GM18498 (cell line): ENCODE results near the gene LIX1L.
"Not testable (repeated sequence)": the region's sequence is repeated elsewhere in the genome, so short reads cannot be mapped to it uniquely, and the experiment has no call there.

ENCODE experiments used
- ATAC-seq: cut with Tn5 transposase; IDR thresholded peaks from one replicate; pipeline ENCODE4 v1.9.1; 2021; ENCODE audit warnings: mild to moderate bottlenecking, moderate library complexity; ENCODE audit not compliant: unreplicated experiment

The LIX1L gene

GRCh38 chr1:145937436-145937835 lies 20.4 kb downstream of the LIX1L start:
- ATAC-seq = no peak

- ATAC-seq = no peak
Observed at GRCh38 chr1:145936247-145936646, 21.6 kb downstream of the LIX1L start.

GRCh38 chr1:145935708-145936107 lies 22.1 kb downstream of the LIX1L start:
- no peak for ATAC-seq

GRCh38 chr1:145932522-145933009 lies 25.3 kb downstream of the LIX1L start:
- not testable (repeated sequence) for ATAC-seq

DNA sequence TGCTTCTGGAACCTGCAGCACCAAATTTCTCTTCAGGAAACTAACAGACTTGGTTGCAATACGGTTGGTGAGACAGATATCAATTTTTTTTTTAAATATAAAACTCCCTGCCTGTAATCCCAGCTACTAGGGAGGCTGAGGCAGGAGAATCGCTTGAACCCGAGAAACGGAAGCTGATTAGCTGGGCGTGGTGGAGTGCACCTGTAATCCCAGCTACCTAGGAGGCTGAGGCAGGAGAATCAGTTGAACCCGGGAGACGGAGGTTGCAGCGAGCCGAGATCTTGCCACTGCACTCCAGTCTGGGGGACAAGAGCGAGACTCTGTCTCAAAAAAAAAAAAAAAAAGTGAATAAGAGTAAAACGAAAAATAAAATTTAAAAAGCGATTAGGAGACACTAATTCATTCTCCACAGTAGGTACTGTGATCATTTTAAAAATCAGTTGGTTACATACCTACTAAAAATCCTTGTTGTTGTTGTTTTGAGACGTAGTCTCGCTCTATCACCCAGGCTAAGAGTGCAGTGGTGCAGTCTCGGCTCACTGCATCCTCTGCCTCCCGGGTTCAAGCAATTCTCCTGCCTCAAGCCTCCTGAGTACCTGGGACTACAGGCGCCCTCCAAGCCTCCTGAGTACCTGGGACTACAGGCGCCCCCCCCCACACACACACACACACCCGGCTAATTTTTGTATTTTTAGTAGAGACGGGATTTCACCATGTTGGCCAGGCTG lies 29.7 kb downstream of the LIX1L start:
- ATAC-seq = no peak

DNA sequence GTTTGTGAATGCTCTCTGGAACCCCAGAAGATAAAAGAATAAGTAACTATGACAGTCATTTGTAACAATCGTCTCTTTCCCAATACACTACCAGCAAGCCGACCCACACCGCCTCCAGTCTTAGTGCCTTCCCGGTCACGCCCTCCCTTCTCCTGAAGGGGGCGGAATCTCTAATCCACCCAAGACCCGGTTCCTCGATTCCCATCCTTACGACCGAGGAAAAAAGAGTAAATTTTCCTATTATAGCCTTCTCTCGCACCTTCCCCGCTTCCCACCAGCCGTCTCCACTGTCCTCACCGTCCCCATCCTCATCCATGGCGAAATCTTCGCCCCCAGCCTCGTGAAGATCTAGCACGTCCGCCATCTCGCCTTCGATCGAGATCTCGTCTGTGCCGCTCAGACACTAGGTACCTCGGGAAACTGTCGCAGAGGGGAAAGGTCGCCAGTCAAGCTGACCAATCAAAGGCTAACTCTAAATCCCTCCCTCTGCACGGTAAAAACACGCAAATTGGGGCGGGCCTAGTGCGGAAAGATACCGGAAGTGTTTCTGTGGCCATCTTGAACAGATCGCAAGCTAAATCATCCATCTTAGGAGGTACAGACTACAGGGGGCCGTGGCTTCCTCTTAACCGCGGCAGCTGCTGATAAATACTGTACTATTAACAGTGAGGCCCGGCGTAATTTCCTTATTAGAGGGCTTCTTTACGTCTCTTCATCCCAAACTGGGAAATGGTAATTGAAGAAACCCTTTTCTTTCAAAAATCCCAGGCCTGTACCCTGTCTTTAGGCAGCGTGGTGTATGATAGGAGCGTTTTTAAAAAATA lies 30.5 kb downstream of the LIX1L start, which contains the start of gene RBM8A:
TSS of gene RBM8A (minus strand) at position 422 of the 824 bp plus-strand sequence. CDS start at position 364, 58 bp downstream.
- ATAC-seq = peak; percentile 97

DNA sequence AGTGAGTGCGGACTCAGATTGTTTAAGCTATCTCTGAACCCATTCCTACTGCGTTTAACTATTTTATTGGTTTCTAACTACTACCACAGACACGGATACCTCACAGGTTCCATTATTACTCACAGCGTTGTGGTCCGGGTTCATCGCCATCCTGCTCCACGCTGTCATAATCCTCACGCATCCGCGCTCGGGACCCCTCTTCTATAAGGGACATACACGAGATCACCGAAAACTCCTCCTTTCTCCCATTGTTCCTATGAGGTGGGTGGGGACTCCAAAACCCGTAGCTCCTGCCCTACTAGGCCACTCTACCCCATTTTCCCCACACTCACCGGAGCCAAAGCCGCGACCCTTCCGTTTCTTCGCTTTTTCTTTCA lies 31.1 kb downstream of the LIX1L start:
- peak; percentile 1 for ATAC-seq

DNA sequence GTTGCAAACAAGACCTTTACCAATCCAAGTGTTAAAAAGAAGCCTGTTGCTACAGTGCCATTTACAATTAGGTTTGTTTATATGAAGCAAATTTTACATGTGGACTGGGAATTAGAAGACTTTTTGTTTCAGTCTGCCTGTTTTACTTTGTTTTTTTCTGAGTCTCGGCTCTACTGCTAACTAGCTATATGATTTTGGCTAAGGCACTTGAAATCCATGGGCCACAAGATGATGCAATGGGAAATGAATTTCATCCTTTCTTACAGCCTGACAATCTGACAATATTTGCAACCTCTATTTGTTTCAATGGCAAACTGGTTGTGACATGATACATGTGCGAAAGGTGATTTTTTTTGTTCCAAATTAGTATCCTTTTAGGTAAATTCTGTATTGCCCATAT lies 35.6 kb downstream of the LIX1L start:
- no peak for ATAC-seq

GRCh38 chr1:145920297-145920696 lies 37.5 kb downstream of the LIX1L start:
- not testable (repeated sequence) for ATAC-seq

DNA sequence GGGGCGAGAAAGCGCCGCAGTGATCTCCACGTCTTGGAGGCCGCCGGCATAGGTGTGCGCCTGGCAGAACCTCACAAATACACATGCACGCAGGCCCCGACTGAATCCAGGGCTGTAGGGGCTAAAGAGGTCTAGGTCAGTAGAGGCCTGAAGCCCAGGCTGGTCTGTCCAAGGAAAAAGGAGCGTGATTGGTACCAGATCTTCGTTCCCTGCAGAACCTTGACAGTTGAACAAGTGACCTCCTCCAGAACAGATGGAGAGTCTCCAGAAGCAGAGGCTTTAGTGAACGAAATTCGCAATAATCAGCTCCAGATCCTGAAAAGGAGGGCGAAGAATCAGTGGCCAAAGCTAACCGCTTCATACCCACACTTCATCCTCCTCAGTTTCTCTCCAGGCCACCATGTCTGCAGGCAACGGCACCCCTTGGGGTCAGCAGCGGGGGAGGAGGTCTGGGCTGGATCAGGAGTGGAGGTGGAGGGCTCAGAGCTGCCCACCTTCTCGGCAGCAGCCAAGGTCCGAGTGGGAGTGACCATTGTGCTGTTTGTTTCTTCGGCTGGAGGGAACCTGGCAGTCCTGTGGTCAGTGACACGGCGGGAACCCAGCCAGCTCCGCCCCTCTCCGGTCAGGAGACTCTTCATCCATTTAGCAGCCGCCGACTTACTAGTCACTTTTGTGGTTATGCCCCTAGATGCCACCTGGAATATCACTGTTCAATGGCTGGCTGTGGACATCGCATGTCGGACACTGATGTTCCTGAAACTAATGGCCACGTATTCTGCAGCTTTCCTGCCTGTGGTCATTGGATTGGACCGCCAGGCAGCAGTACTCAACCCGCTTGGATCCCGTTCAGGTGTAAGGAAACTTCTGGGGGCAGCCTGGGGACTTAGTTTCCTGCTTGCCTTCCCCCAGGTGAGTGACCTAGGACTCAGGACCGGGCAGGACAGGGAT lies 38.6 kb downstream of the LIX1L start:
- peak; percentile 5 for ATAC-seq

DNA sequence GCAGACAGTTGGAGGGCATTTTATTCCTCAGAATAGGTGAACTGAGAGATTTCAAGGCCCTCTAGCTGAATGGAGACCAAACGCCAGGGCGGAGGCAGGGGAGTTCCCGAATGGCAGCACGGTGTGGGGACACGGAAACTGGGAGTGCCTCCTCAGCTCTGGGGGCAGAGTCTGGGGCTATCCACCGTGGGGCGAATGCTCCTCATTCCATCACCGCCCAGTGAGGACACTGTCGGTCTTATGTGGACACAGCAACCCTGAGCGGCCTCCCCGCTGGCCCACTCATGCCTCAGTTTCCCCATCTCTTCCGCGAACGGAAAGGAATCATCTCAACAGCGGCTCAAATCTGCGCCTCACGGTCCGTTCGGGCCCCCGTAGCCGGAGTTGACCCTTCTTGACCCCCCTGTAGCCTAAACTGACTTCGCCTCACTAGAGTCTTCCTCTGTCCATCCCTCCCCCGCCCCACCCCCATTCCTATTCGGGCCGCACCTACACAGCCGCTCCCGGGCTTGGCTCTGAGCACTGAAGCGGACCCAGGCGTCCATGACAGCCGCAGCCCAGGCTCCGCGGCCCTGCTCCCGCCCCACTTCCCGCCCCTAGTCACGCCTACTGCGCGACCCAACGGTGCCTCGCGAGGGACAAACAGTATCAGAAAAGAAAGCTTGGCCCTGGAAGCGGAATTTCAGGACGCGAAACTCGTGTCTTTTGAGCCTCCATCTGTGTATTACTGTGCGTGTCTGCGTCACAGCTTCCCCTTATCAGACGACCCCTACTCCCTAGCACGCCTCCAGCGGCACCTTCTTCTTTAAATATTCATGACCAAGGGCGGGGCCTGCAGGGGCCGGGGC lies 39.4 kb downstream of the LIX1L start, which contains the start of gene PEX11B:
TSS of gene PEX11B (minus strand) at position 574 of the 848 bp plus-strand sequence. CDS start at position 545, 29 bp downstream.
- ATAC-seq = peak; percentile 87

DNA sequence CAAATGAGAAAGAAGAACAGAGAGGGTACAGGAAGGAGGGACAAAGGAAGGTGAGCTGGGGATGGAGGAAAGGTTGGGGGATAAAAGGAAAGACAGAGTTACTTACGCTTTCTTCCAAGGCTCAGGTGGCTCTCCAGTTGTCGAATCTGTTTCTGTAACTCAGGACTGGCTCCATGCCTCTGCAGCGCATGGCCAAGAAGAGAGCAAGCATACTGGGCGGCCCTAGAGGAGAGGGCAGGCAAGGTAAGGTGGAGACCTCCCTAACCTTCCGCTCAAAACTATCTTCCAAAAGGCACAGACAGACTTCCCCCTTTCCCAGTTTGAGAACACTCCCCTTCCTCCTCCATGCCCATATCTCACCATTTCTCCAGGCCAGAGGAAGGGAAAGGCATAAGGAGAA lies 40.2 kb downstream of the LIX1L start:
- no peak for ATAC-seq

DNA sequence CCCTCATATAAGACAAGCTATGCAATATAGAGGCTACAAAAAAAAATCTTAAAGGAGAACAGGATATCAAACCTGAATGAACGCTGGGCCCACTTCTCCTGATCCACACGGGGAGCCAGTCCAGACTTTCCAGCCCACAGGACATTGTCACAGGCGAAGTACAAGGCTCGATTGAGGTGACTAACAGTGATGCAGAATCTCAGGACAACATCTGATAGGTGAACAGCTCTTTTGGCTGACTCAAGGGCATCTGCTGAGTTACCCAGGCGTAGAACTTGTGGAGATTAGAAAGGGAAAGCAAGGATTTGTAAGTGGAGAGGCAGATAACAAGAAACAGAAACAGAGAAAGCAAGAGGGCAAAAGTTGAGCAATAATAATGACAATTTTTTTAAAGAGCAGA lies 41.1 kb downstream of the LIX1L start:
- ATAC-seq = no peak

GRCh38 chr1:145912128-145912641 lies 45.6 kb downstream of the LIX1L start:
- ATAC-seq = no peak

GRCh38 chr1:145908653-145909052 lies 49.2 kb downstream of the LIX1L start:
- no peak for ATAC-seq

GRCh38 chr1:145906954-145907753 lies 50.7 kb downstream of the LIX1L start:
- no peak for ATAC-seq

DNA sequence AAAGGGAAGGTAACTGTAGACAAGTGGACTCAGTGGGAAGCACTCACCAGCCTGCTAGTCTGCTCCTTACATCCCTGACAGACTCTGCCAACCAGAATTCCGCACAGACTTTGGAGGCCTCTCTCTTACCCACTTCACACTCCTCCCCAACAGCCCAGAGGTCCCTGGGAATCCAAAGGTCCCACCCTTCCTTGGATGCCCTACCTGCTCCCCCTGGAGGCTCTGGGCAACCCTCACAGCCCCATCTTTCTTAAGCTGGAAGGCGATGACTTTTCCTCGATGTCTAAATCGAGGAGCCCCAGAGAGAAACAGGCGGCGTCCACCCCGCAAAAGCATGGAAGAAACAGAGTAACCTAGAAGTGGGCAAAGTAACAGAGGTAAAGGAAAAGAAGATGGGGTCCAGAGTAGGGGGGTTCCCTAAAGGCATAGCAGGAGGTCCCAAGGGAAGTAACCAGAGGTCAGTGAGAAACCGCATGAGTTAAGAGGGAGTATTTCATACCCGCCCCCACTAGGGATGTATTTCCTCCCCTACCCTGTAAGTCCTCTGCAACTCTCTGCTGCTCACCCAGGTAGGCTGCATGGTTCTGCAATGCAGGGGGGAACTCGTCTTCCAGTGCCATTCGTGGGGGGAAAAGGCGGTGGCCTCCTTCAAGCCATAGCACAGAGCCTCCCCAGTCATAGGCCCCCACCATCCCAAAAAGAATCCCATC lies 56.4 kb downstream of the LIX1L start:
- no peak for ATAC-seq

- no peak for ATAC-seq
Observed at GRCh38 chr1:145898756-145899155, 59.1 kb downstream of the LIX1L start.
